H1 (cell line): ENCODE measurements around the gene DHDH. TPM values are rescaled to one million over a fixed set of nuclear protein-coding genes. Genes with fewer than 3 reads are reported as not detected.
A peak's percentile ranks its signal among the peaks of the same experiment; 100 is the strongest.

Experiments
- CTCF ChIA-PET: fragments of 300-600 bp; sonication (Branson Sonifier 250); formaldehyde crosslinking; loops from one replicate; lab custom pipeline; 2021; ENCODE audit not compliant: partially characterized antibody; lab: Charles Lee
- POLR2A ChIA-PET: fragments of 300-600 bp; sonication (Branson Sonifier 250); formaldehyde crosslinking; loops from one replicate; lab custom pipeline; 2021; ENCODE audit warnings: inconsistent platforms; ENCODE audit not compliant: partially characterized antibody; lab: Charles Lee
- DNase-seq, 2 experiments: peaks; one replicate each; pipeline versions ENCODE4 v3.0.0 to v3.0.0-alpha.2; 2010 to 2022; ENCODE audit warnings: low spot score in 2 of 2, low read depth in 1 of 2, mixed read lengths in 1 of 2
- FAIRE-seq: peaks from 2 replicates; lab custom pipeline; 2011; peaks lifted over from hg19 to GRCh38; lab: Jason Lieb, UNC
- H2AFZ ChIP-seq: 2 replicates; pipeline ENCODE4 v1.8.1; 2012; ENCODE audit warnings: low read length, inconsistent platforms
- H2AK5ac ChIP-seq: 2 replicates; pipeline ENCODE4 v1.6.1; 2013; ENCODE audit warnings: low read depth, low read length
- H2BK120ac ChIP-seq: replicated peaks from 2 replicates; pipeline ENCODE3; 2013; ENCODE audit warnings: low read depth, low read length, inconsistent platforms
- H2BK12ac ChIP-seq: 2 replicates; pipeline ENCODE4 v1.6.1; 2013; ENCODE audit warnings: low read depth, low read length
- H2BK15ac ChIP-seq: 2 replicates; pipeline ENCODE4 v1.6.1; 2013; ENCODE audit warnings: low read length
- H2BK20ac ChIP-seq: 2 replicates; pipeline ENCODE4 v1.6.1; 2013; ENCODE audit warnings: low read length
- H2BK5ac ChIP-seq: 2 replicates; pipeline ENCODE4 v1.6.1; 2013; ENCODE audit warnings: low read depth, low read length
- H3K14ac ChIP-seq: 2 replicates; pipeline ENCODE4 v1.6.1; 2013; ENCODE audit warnings: inconsistent platforms; ENCODE audit not compliant: insufficient read length
- H3K18ac ChIP-seq: 2 replicates; pipeline ENCODE4 v1.6.1; 2013; ENCODE audit warnings: low read length; ENCODE audit errors: extremely low read depth
- H3K23ac ChIP-seq: 2 replicates; pipeline ENCODE4 v1.6.1; 2013; ENCODE audit warnings: inconsistent platforms; ENCODE audit not compliant: insufficient read length
- H3K23me2 ChIP-seq: 2 replicates; pipeline ENCODE4 v1.6.1; 2013; ENCODE audit warnings: low read depth, low read length
- H3K27ac ChIP-seq: 2 replicates; pipeline ENCODE4 v1.6.1; 2011; ENCODE audit warnings: low read depth, low read length, inconsistent platforms
- H3K27me3 ChIP-seq, 4 experiments: replicated peaks in 1 of 4; 1 replicate in 1 of 4; 2 replicates in 3 of 4; pipeline versions ENCODE4 v1.6.1 to v1.8.1; 2011 to 2013; ENCODE audit warnings: low read length in 3 of 4, mild to moderate bottlenecking in 3 of 4, inconsistent platforms in 2 of 4, mixed read lengths in 2 of 4, moderate library complexity in 1 of 4; ENCODE audit not compliant: control insufficient read depth in 3 of 4, insufficient read depth in 3 of 4; ENCODE audit errors: extremely low read depth in 1 of 4
- H3K36me3 ChIP-seq, 4 experiments: 2 replicates each; pipeline versions ENCODE4 v1.6.1 to v1.8.1; 2011 to 2013; ENCODE audit warnings: mild to moderate bottlenecking in 4 of 4, low read length in 3 of 4, moderate library complexity in 2 of 4, control low read depth in 1 of 4, inconsistent platforms in 1 of 4; ENCODE audit not compliant: insufficient read depth in 4 of 4, control insufficient read depth in 2 of 4
- H3K4ac ChIP-seq: replicated peaks from 2 replicates; pipeline ENCODE3; 2013; ENCODE audit warnings: low read length, low read depth, mixed read lengths, inconsistent platforms; ENCODE audit not compliant: insufficient read length
- H3K4me1 ChIP-seq, 4 experiments: replicated peaks in 1 of 4; 1 replicate in 1 of 4; 2 replicates in 3 of 4; pipeline versions ENCODE4 v1.6.1 to v1.8.1; 2011 to 2013; ENCODE audit warnings: low read length in 3 of 4, inconsistent platforms in 2 of 4, mixed read lengths in 1 of 4; ENCODE audit not compliant: insufficient read depth in 4 of 4, control insufficient read depth in 3 of 4
- H3K4me2 ChIP-seq, 2 experiments: 2 replicates each; pipeline versions ENCODE4 v1.6.1 to v1.8.1; 2011 to 2013; ENCODE audit warnings: low read depth in 2 of 2, low read length in 2 of 2, control low read depth in 1 of 2, inconsistent platforms in 1 of 2, mild to moderate bottlenecking in 1 of 2; ENCODE audit not compliant: insufficient read depth in 1 of 2
- H3K4me3 ChIP-seq, 4 experiments: fragments of 200-600, 300-600 bp in 1 of 4; sonication (generic), shearing (Covaris generic), sonication (Bioruptor Twin) in 1 of 4; 2 replicates each; pipeline versions ENCODE4 v1.5.1 to v1.8.1; 2011 to 2016; ENCODE audit warnings: low read length in 4 of 4, low read depth in 3 of 4, control low read depth in 2 of 4, inconsistent platforms in 2 of 4, mild to moderate bottlenecking in 2 of 4, mixed read lengths in 1 of 4, moderate library complexity in 1 of 4; ENCODE audit not compliant: insufficient read depth in 2 of 4; ENCODE audit errors: extremely low read depth in 1 of 4
- H3K56ac ChIP-seq: replicated peaks from 2 replicates; pipeline ENCODE3; 2013; ENCODE audit warnings: low read depth, mild to moderate bottlenecking, mixed read lengths, low read length, inconsistent platforms; ENCODE audit not compliant: insufficient read length
- H3K79me1 ChIP-seq: 2 replicates; pipeline ENCODE4 v1.6.1; 2013; ENCODE audit warnings: low read depth, low read length, control low read depth
- H3K79me2 ChIP-seq, 2 experiments: 2 replicates each; pipeline versions ENCODE4 v1.6.1 to v1.8.1; 2012 to 2013; ENCODE audit warnings: low read length in 2 of 2, mild to moderate bottlenecking in 2 of 2, inconsistent platforms in 1 of 2; ENCODE audit not compliant: insufficient read depth in 2 of 2, control insufficient read depth in 1 of 2
- H3K9ac ChIP-seq, 4 experiments: replicated peaks in 1 of 4; 1 replicate in 1 of 4; 2 replicates in 3 of 4; pipeline versions ENCODE4 v1.6.1 to v1.8.1; 2011 to 2013; ENCODE audit warnings: low read depth in 3 of 4, low read length in 3 of 4, control low read depth in 2 of 4, mild to moderate bottlenecking in 2 of 4, moderate library complexity in 2 of 4, inconsistent platforms in 1 of 4; ENCODE audit errors: extremely low read depth in 1 of 4
- H3K9me3 ChIP-seq, 2 experiments: 2 replicates each; pipeline versions ENCODE4 v1.6.1 to v1.8.1; 2012 to 2013; ENCODE audit warnings: mild to moderate bottlenecking in 2 of 2, moderate library complexity in 2 of 2, control low read depth in 1 of 2, inconsistent platforms in 1 of 2, low read depth in 1 of 2, low read length in 1 of 2, mixed read lengths in 1 of 2; ENCODE audit not compliant: insufficient read depth in 2 of 2
- H4K20me1 ChIP-seq, 2 experiments: replicated peaks in 1 of 2; 2 replicates each; pipeline versions ENCODE3 to v1.8.1; 2011 to 2013; ENCODE audit warnings: inconsistent platforms in 2 of 2, low read length in 2 of 2, mild to moderate bottlenecking in 1 of 2; ENCODE audit not compliant: insufficient read depth in 2 of 2, control insufficient read depth in 1 of 2
- H4K5ac ChIP-seq: 2 replicates; pipeline ENCODE4 v1.6.1; 2013; ENCODE audit warnings: low read length, low read depth, mixed read lengths, inconsistent platforms; ENCODE audit not compliant: insufficient read length
- H4K8ac ChIP-seq: 2 replicates; pipeline ENCODE4 v1.8.0; 2013; ENCODE audit warnings: mild to moderate bottlenecking, moderate library complexity, low read length, inconsistent platforms; ENCODE audit not compliant: insufficient read depth; ENCODE audit errors: extremely low read depth
- H4K91ac ChIP-seq: replicated peaks from 2 replicates; pipeline ENCODE3; 2013; ENCODE audit warnings: low read length, mixed read lengths, inconsistent platforms; ENCODE audit not compliant: insufficient read length
- CBX8 ChIP-seq: fragments of 300-800, 300-1000 bp; sonication (generic); IDR thresholded peaks from 2 replicates; pipeline ENCODE4 v1.7.1; 2016; ENCODE audit warnings: low read depth, low read length, borderline replicate concordance
- FOSL1 ChIP-seq: IDR thresholded peaks from 2 replicates; pipeline ENCODE4 v1.6.1; 2011; ENCODE audit warnings: mild to moderate bottlenecking, low read depth, low read length, moderate library complexity; ENCODE audit not compliant: insufficient read depth
- GABPA ChIP-seq: IDR thresholded peaks from 2 replicates; pipeline ENCODE4 v1.6.1; 2011; ENCODE audit warnings: mild to moderate bottlenecking, low read length, moderate library complexity, borderline replicate concordance; ENCODE audit not compliant: insufficient read depth
- KDM4A ChIP-seq: IDR thresholded peaks from one replicate; pipeline ENCODE4 v1.7.1; 2012; ENCODE audit warnings: low read depth, mild to moderate bottlenecking, moderate library complexity, low read length, inconsistent platforms; ENCODE audit not compliant: severe bottlenecking
- POLR2A ChIP-seq, 2 experiments: IDR thresholded peaks; 1 replicate in 1 of 2; 2 replicates in 1 of 2; pipeline ENCODE4 v1.6.1; 2011; ENCODE audit warnings: low read depth in 2 of 2, low read length in 2 of 2, mild to moderate bottlenecking in 2 of 2; ENCODE audit errors: control extremely low read depth in 1 of 2
- POLR2AphosphoS5 ChIP-seq: IDR thresholded peaks from 2 replicates; pipeline ENCODE4 v1.6.1; 2011; ENCODE audit warnings: low read depth, low read length
- SIRT6 ChIP-seq: IDR thresholded peaks from one replicate; pipeline ENCODE4 v1.7.1; 2012; ENCODE audit warnings: low read length, inconsistent platforms
- SIX5 ChIP-seq: IDR thresholded peaks from 2 replicates; pipeline ENCODE4 v1.6.1; 2011; ENCODE audit warnings: mild to moderate bottlenecking, low read depth, low read length
- SP2 ChIP-seq: IDR thresholded peaks from 2 replicates; pipeline ENCODE4 v1.6.1; 2012; ENCODE audit warnings: mild to moderate bottlenecking, low read length, inconsistent platforms
- WGBS, 2 experiments: shearing (Covaris generic) in 1 of 2; methylation state at CpG; one replicate each; pipeline versions ENCODE4 v1.1.6 to v1.1.7; 2013 to 2015; ENCODE audit warnings: low lambda C conversion rate in 2 of 2, mixed read lengths in 2 of 2, inconsistent platforms in 1 of 2, low coverage in 1 of 2, missing lambda C conversion rate in 1 of 2; ENCODE audit not compliant: insufficient replicate concordance in 2 of 2, insufficient coverage in 1 of 2, insufficient read length in 1 of 2; ENCODE audit errors: extremely low coverage in 1 of 2, missing lambda C conversion rate in 1 of 2; 5-methylcytosine and 5-hydroxymethylcytosine counted together
- polyA plus RNA-seq, 7 experiments: library from polyadenylated mRNA; depleted of rRNA in 3 of 7; stranded (reverse) in 5 of 7; unstranded in 2 of 7; fragments of >200 nt in 5 of 7; fragments of 200-250 nt in 2 of 7; gene quantifications; 1 replicate in 5 of 7; 2 replicates in 1 of 7; 4 replicates in 1 of 7; pipeline versions ENCODE4 v1.2.1 to v1.2.3, GENCODE V29; 2011 to 2013; ENCODE audit warnings: missing spikeins in 2 of 7, mixed read lengths in 2 of 7
- total RNA-seq: library from RNA; stranded (reverse); fragmentation: NEBNext Ultra II Directional; extraction: Animal tissue kit (Norgen Biotek cat#: 25700); gene quantifications from 2 replicates; pipeline ENCODE4 v1.2.1, GENCODE V29; 2021
- TF ChIP-seq, protein P1 (sequence below): IDR thresholded peaks from 2 replicates; pipeline ENCODE4 v1.6.1; 2012; ENCODE audit warnings: inconsistent platforms
- TF ChIP-seq, protein P2 (sequence below): IDR thresholded peaks from 2 replicates; pipeline ENCODE4 v1.6.1; 2011; ENCODE audit warnings: low read length, improper control_type of control experiment

The DHDH gene
- total and polyA plus RNA-seq, 2 of the 8 experiments (the other 6 are each of a cell fraction or from before 2014, with no cell fraction given) = 2.2 to 2.8 TPM

DNA sequence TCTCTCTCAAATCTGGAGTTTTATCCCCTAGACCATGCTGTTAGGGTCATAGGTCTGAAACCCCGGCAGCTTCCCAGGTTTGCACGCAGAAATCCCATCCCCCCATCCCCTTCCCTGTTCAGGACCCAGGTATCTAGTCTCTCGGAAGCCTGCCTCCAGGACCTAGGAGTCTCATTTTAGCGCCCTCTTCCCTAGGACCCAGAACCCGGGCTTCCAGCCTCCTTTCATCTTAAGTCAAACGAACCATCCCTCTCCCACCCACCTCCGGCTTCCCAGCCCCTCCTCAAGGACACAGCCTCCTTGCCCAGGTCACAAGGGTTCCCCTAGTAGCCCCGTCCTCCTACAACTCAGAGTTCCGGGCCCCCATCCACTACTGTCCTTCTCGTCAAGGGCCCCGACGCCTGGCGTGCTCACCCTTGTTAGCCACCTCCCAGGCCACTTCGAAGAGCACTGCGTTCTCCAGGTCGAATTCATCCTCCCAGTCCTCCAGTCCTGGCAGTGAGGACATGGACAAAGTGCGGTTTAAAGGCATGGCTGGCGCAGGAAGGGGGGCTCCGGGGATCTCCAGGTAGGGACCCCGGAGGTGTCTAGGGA, 59.2 kb downstream of the DHDH start:
- H3K18ac ChIP-seq = peak overlapping the region; percentile 84; the same call in 1 of the 2 replicates
- peak overlapping the region; percentile 50 for H4K5ac ChIP-seq
- 4% methylated on average over 20 of the region's 20 CpGs; no CpG with 5 or more reads in 1 of the 2 experiments for WGBS, 2 experiments
- no peak overlapping the region for H3K14ac ChIP-seq
- 0 out of 2 replicates have a peak overlapping the region, but pooled peaks have one; percentile 4 for H2BK12ac ChIP-seq
- no peak overlapping the region for H2BK20ac ChIP-seq
- H3K23me2 ChIP-seq = peaks cover 8% of the 10 kb centered on the region; the same call in 1 of the 2 replicates
- peak overlapping the region; percentile 66 to 97 (median 92) for H3K4me3 ChIP-seq
- no peaks in the 10 kb centered on the region for H3K9me3 ChIP-seq
- ChIA-PET CTCF (interaction anchor here (0.6 to 2.6 kb wide), 23 partner anchors 10 to 188 kb away, joined by 3 to 19 read pairs (median 4); partner anchors contain the start of gene HSD17B14), POLR2A (interaction anchor here (0.5 to 4.4 kb wide), 15 partner anchors 9 to 155 kb away, joined by 3 to 37 read pairs (median 3); partner anchors contain the start of genes CGB2, FTL and PPP1R15A)
- H3K27me3 ChIP-seq = no peaks in the 10 kb centered on the region
- no peak overlapping the region for H2BK15ac ChIP-seq
- H3K79me1 ChIP-seq = peaks cover 15% of the 10 kb centered on the region
- peak overlapping the region; percentile 87 to 91 for H3K4me2 ChIP-seq
- H4K8ac ChIP-seq = peak overlapping the region; percentile 72
- H4K91ac ChIP-seq = peak overlapping the region; percentile 52
- H3K36me3 ChIP-seq = peaks cover 0 to 13% (median 5%) of the 10 kb centered on the region in 4 experiments; a peak in 4 of 8 replicates
- H2BK120ac ChIP-seq = no peak overlapping the region
- no peak overlapping the region for H2AK5ac ChIP-seq
- peak overlapping the region; percentile 37; the same call in 1 of the 2 replicates for H2BK5ac ChIP-seq
- DNase-seq = peak in 1 of 2 experiments; percentile 65
- no peak for FAIRE-seq
- H3K23ac ChIP-seq = no peak overlapping the region
- peaks cover 0 to 3% (median 0%) of the 10 kb centered on the region in 4 experiments; a peak in 2 of 7 replicates for H3K4me1 ChIP-seq
- H3K9ac ChIP-seq = peak overlapping the region; percentile 25 to 75 (median 72)
- peak overlapping the region; percentile 90 for H3K56ac ChIP-seq
- no peak overlapping the region for H2AFZ ChIP-seq
- 0 out of 2 replicates have a peak overlapping the region, but pooled peaks have one; percentile 13 for H3K27ac ChIP-seq
- peak overlapping the region; percentile 44 for H3K4ac ChIP-seq
- peaks cover 0 to 13% of the 10 kb centered on the region in 2 experiments for H4K20me1 ChIP-seq
- peaks cover 11 to 33% of the 10 kb centered on the region in 2 experiments; a peak in 3 of 4 replicates for H3K79me2 ChIP-seq
- peak; percentile 30 for TF ChIP-seq KDM4A
- no peak for TF ChIP-seq CBX8
- TF ChIP-seq POLR2A (IDR thresholded peaks at IDR 0.05; ENCODE audit: control extremely low read depth in 1 of 2, low read depth in 2 of 2, low read length in 2 of 2) = no peak
- TF ChIP-seq, protein P1, sequence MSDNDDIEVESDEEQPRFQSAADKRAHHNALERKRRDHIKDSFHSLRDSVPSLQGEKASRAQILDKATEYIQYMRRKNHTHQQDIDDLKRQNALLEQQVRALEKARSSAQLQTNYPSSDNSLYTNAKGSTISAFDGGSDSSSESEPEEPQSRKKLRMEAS = no peak
- TF ChIP-seq, protein P2, sequence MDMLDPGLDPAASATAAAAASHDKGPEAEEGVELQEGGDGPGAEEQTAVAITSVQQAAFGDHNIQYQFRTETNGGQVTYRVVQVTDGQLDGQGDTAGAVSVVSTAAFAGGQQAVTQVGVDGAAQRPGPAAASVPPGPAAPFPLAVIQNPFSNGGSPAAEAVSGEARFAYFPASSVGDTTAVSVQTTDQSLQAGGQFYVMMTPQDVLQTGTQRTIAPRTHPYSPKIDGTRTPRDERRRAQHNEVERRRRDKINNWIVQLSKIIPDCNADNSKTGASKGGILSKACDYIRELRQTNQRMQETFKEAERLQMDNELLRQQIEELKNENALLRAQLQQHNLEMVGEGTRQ = no peak
- TF ChIP-seq SP2 = no peak
- TF ChIP-seq GABPA = no peak
- TF ChIP-seq POLR2AphosphoS5 = no peak
- no peak for TF ChIP-seq FOSL1
- TF ChIP-seq SIRT6 = no peak
- no peak for TF ChIP-seq SIX5
